ENCODE measurements around the gene ZMYND8. TPM values are rescaled to one million over a fixed set of nuclear protein-coding genes. Genes with fewer than 3 reads are reported as not detected.
"Not testable (repeated sequence)": the region's sequence is repeated elsewhere in the genome, so short reads cannot be mapped to it uniquely, and the experiment has no call there.

The ZMYND8 gene
- total RNA-seq, 3 donors from 2014 or later (not counting 1 experiment from before 2014, with no cell fraction given): 57.6 to 72.6 (median 69.8) TPM

GRCh38 chr20:47248448-47248966 lies 108.0 kb downstream of the ZMYND8 start:
- Mint-ChIP-seq H3K4me3 (no peak overlapping the region), H3K27me3 (ENCODE audit: low read depth in 2 of 2) (no peaks in the 10 kb centered on the region), H3K4me1 (peaks cover 6 to 7% of the 10 kb centered on the region in 2 donors), H3K27ac (peak overlapping the region in 1 of 2 donors; percentile 68), H3K9me3 (no peaks in the 10 kb centered on the region), H3K36me3 (peaks cover 8% of the 10 kb centered on the region)
- Histone ChIP-seq H3K27me3 (ENCODE audit: control insufficient read depth, insufficient read depth, low read length) (no peaks in the 10 kb centered on the region), H3K4me1 (ENCODE audit: control insufficient read depth, insufficient read depth, low read length) (no peaks in the 10 kb centered on the region), H3K4me3 (ENCODE audit: low read length) (no peak overlapping the region), H3K36me3 (ENCODE audit: control insufficient read depth, insufficient read depth, low read length) (peaks cover 78% of the 10 kb centered on the region), H3K27ac (ENCODE audit: low read length) (no peak overlapping the region), H3K9me3 (ENCODE audit: control insufficient read depth, insufficient read depth, low read length) (no peaks in the 10 kb centered on the region)
- intact Hi-C loops (cut with micrococcal nuclease): no loop called here
- WGBS (ENCODE audit: insufficient coverage): 94% methylated on average over 6 of the region's 6 CpGs
- DNase-seq (no peak), ATAC-seq (no peak)
- TF ChIP-seq CTCF (IDR thresholded peaks at IDR 0.05): no peak

DNA sequence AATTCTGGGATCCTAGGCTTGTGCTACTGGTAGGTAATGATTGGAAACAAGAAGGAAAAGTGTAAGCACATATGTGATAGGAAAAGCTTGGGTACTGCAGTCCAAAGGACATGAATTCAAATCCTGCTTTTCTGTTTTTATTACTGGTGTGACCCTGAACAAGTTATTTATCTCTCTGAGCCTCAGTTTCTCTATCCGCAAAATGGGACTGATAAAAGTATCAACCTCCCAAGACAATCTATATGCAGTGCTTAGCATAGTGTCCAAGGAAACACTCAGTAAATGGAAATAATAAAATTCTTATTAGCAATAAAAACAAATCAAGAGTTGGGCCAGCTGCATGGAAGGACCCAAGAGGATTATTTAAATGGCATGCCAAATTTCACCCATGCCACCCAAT lies 108.5 kb downstream of the ZMYND8 start:
- Mint-ChIP-seq H3K36me3 (peaks cover 8% of the 10 kb centered on the region), H3K27me3 (ENCODE audit: low read depth in 2 of 2) (no peaks in the 10 kb centered on the region), H3K27ac (peak overlapping the region in 1 of 2 donors; percentile 68), H3K4me3 (no peak overlapping the region), H3K9me3 (no peaks in the 10 kb centered on the region), H3K4me1 (peaks cover 10 to 12% of the 10 kb centered on the region in 2 donors)
- TF ChIP-seq CTCF (IDR thresholded peaks at IDR 0.05): no peak
- no peak for DNase-seq
- Histone ChIP-seq H3K4me1 (ENCODE audit: control insufficient read depth, insufficient read depth, low read length) (no peaks in the 10 kb centered on the region), H3K4me3 (ENCODE audit: low read length) (no peak overlapping the region), H3K36me3 (ENCODE audit: control insufficient read depth, insufficient read depth, low read length) (peaks cover 80% of the 10 kb centered on the region), H3K9me3 (ENCODE audit: control insufficient read depth, insufficient read depth, low read length) (no peaks in the 10 kb centered on the region), H3K27me3 (ENCODE audit: control insufficient read depth, insufficient read depth, low read length) (no peaks in the 10 kb centered on the region), H3K27ac (ENCODE audit: low read length) (no peak overlapping the region)
- no peak for ATAC-seq
- no CpG with 5 or more reads among the region's 1 CpG for WGBS (ENCODE audit: insufficient coverage)
- intact Hi-C loops (cut with micrococcal nuclease): no loop called here

DNA sequence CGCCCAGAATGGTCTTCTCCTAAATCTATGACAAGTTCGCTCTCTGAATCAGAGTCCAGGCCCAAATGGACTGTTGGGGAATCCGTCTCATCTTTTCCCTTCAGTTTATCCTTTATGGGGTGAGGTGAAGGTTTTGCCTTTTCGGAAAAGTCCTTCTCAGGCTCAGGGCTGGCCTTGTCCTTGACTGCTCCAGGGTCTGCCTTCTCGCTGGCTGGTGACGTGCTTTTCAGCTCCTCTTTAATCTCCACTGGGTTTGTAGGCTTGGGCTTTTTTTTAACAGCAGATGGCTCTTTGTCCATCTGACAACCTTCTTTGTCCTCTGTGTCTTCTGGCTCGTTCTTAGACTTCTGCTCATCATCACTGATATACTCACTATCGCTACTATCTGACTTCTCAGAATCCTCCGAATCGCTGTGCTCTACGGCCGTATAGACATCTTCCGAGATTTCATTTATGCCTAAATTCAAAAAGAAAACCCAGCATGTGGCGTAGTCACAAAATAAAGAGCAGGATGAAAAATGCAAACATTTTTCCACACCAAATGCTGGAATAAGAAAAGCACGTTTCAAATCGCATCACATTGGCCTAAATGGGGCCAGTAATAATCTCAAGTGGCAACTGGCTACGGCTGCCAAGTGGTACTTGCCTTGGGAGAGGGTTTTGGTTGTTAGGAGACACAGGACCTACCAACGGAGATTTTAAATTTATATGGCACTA lies 110.3 kb downstream of the ZMYND8 start:
- Mint-ChIP-seq H3K4me1 (peaks cover 10 to 12% of the 10 kb centered on the region in 2 donors), H3K27me3 (ENCODE audit: low read depth in 2 of 2) (no peaks in the 10 kb centered on the region), H3K9me3 (no peaks in the 10 kb centered on the region), H3K4me3 (no peak overlapping the region), H3K27ac (peak overlapping the region in 1 of 2 donors; percentile 52), H3K36me3 (peaks cover 8% of the 10 kb centered on the region)
- no peak for DNase-seq
- no peaks in the 10 kb centered on the region for H3K4me1 ChIP-seq (ENCODE audit: control insufficient read depth, insufficient read depth, low read length)
- WGBS (ENCODE audit: insufficient coverage): 98% methylated on average over 18 of the region's 18 CpGs
- no peaks in the 10 kb centered on the region for H3K9me3 ChIP-seq (ENCODE audit: control insufficient read depth, insufficient read depth, low read length)
- ATAC-seq: no peak
- intact Hi-C loops (cut with micrococcal nuclease): no loop called here
- no peaks in the 10 kb centered on the region for H3K27me3 ChIP-seq (ENCODE audit: control insufficient read depth, insufficient read depth, low read length)
- no peak overlapping the region for H3K27ac ChIP-seq (ENCODE audit: low read length)
- no peak for TF ChIP-seq CTCF (IDR thresholded peaks at IDR 0.05)
- no peak overlapping the region for H3K4me3 ChIP-seq (ENCODE audit: low read length)
- peaks cover 79% of the 10 kb centered on the region for H3K36me3 ChIP-seq (ENCODE audit: control insufficient read depth, insufficient read depth, low read length)

- ATAC-seq; DNase-seq; H3K27me3 Mint-ChIP-seq (ENCODE audit: low read depth in 2 of 2); H3K36me3 Mint-ChIP-seq; H3K9me3 Mint-ChIP-seq; H3K9me3 ChIP-seq (ENCODE audit: control insufficient read depth, insufficient read depth, low read length); H3K4me3 Mint-ChIP-seq; H3K27ac ChIP-seq (ENCODE audit: low read length); H3K4me3 ChIP-seq (ENCODE audit: low read length); H3K27ac Mint-ChIP-seq; intact Hi-C loops (cut with micrococcal nuclease); H3K4me1 ChIP-seq (ENCODE audit: control insufficient read depth, insufficient read depth, low read length); H3K27me3 ChIP-seq (ENCODE audit: control insufficient read depth, insufficient read depth, low read length): not testable (repeated sequence)
- WGBS (ENCODE audit: insufficient coverage): 99% methylated on average over 11 of the region's 11 CpGs
- H3K36me3 ChIP-seq (ENCODE audit: control insufficient read depth, insufficient read depth, low read length): peaks cover 69% of the 10 kb centered on the region
- peaks cover 10 to 12% of the 10 kb centered on the region in 2 donors for H3K4me1 Mint-ChIP-seq
These were observed 111.3 kb downstream of the ZMYND8 start for GRCh38 chr20:47245166-47245565.
